ENCODE data around the gene RASGRF2. TPM values are rescaled to one million over a fixed set of nuclear protein-coding genes. Genes with fewer than 3 reads are reported as not detected.

RASGRF2 gene
- total and polyA plus RNA-seq, 2 experiments from 2014 or later: 0.04 TPM; not detected in 1

- TF ChIP-seq EZH2 (IDR thresholded peaks at IDR 0.05; ENCODE audit: insufficient read depth, poor library complexity, severe bottlenecking) (no peak), EZH2phosphoT487 (IDR thresholded peaks at IDR 0.05; ENCODE audit: insufficient read depth, low read depth) (no peak)
- H3K36me3 ChIP-seq (ENCODE audit: low read depth): no peaks in the 10 kb centered on the region
- H3K27me3 ChIP-seq (replicated peaks; ENCODE audit: insufficient read depth): peaks cover 59% of the 10 kb centered on the region
- H3F3A ChIP-seq (ENCODE audit: insufficient read depth): peaks cover 6% of the 10 kb centered on the region; the same call in 1 of the 2 replicates
- no peak overlapping the region for H2AFZ ChIP-seq
- H3K4me3 ChIP-seq: no peak overlapping the region
- H3K4me2 ChIP-seq (ENCODE audit: unreplicated experiment): no peak overlapping the region
- H3K79me2 ChIP-seq (ENCODE audit: insufficient read depth): no peaks in the 10 kb centered on the region
- H3K9me3 ChIP-seq (ENCODE audit: low read depth): no peaks in the 10 kb centered on the region
- H3K9me2 ChIP-seq (ENCODE audit: insufficient read depth): no peaks in the 10 kb centered on the region
- no peak overlapping the region for H3K27ac ChIP-seq
- WGBS, 2 experiments (ENCODE audit: low coverage in 1 of 2, low lambda C conversion rate in 2 of 2, missing lambda C conversion rate in 2 of 2): 94 to 96% methylated on average over 2 of the region's 2 CpGs
- no peaks in the 10 kb centered on the region for H4K20me1 ChIP-seq (ENCODE audit: insufficient read depth)
- no peak for DNase-seq
- in situ Hi-C loops (cut with MboI): no loop called here
- H3K9ac ChIP-seq: no peak overlapping the region
- peaks cover 6% of the 10 kb centered on the region for H3K4me1 ChIP-seq (ENCODE audit: insufficient read depth)
These were observed 2.7 kb downstream of the RASGRF2 start for GRCh38 chr5:80962630-80963520.

DNA sequence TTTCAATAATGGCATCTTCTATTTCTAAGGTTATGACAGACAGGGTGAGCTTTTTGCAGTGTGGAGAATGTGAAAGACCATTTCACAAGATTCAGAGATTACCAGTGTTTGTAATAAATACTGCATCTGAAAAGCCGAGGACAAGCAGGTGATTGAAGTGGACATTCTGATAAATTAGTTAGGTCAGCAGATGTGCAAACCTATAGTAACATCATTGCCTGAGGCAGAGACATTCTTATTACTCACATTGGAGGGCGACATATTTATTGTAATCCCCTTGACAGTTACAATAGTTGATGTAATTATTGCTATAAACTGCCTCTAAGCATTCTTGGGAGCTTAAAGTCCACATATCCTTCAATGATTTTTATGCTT lies 3.3 kb downstream of the RASGRF2 start:
- Histone ChIP-seq H3K9me2 (ENCODE audit: insufficient read depth) (no peaks in the 10 kb centered on the region), H3K9ac (no peak overlapping the region), H3F3A (ENCODE audit: insufficient read depth) (peaks cover 12% of the 10 kb centered on the region; the same call in 1 of the 2 replicates), H3K4me3 (no peak overlapping the region), H3K27ac (no peak overlapping the region), H4K20me1 (ENCODE audit: insufficient read depth) (no peaks in the 10 kb centered on the region), H3K36me3 (ENCODE audit: low read depth) (no peaks in the 10 kb centered on the region), H2AFZ (no peak overlapping the region), H3K9me3 (ENCODE audit: low read depth) (no peaks in the 10 kb centered on the region), H3K27me3 (replicated peaks; ENCODE audit: insufficient read depth) (peaks cover 53% of the 10 kb centered on the region), H3K4me1 (ENCODE audit: insufficient read depth) (peaks cover 10% of the 10 kb centered on the region), H3K4me2 (ENCODE audit: unreplicated experiment) (no peak overlapping the region), H3K79me2 (ENCODE audit: insufficient read depth) (no peaks in the 10 kb centered on the region)
- in situ Hi-C loops (cut with MboI): no loop called here
- TF ChIP-seq EZH2 (IDR thresholded peaks at IDR 0.05; ENCODE audit: insufficient read depth, poor library complexity, severe bottlenecking): no peak
- TF ChIP-seq EZH2phosphoT487 (IDR thresholded peaks at IDR 0.05; ENCODE audit: insufficient read depth, low read depth): no peak
- WGBS, 2 experiments (ENCODE audit: low coverage in 1 of 2, low lambda C conversion rate in 2 of 2, missing lambda C conversion rate in 2 of 2): 84 to 87% methylated on average over 2 of the region's 2 CpGs
- DNase-seq: no peak

DNA sequence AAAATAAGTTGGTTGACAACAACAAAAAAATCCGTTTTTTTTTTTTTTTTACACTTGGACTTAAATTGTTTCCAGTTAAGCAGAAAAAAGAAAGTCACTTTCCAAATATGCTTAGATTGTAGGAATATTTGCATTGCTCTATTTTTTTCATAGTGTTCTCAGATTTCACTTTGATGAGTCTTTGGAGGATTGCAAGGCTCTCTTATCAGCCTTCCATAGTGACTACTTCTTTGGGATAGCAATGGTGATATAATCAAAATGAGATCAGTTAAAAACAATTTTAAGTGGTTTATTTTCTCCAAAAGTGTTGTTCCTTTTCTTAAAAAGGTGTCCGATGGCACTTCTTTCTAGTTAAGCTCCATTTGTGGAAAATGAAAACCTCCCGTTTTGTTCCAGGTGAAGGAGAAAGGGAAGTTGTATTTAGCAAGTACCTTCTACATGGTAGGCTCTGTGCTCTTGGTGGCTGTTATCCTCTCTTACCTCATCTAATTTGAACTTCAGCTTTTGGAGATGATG lies 3.9 kb downstream of the RASGRF2 start:
- no peak overlapping the region for H3K4me2 ChIP-seq (ENCODE audit: unreplicated experiment)

GRCh38 chr5:80964491-80964890 lies 4.3 kb downstream of the RASGRF2 start:
- no peaks in the 10 kb centered on the region for H4K20me1 ChIP-seq (ENCODE audit: insufficient read depth)
- H3K27ac ChIP-seq: no peak overlapping the region
- H3F3A ChIP-seq (ENCODE audit: insufficient read depth): peaks cover 12% of the 10 kb centered on the region; the same call in 1 of the 2 replicates
- no peaks in the 10 kb centered on the region for H3K9me2 ChIP-seq (ENCODE audit: insufficient read depth)
- 43 to 54% methylated on average over 3 of the region's 3 CpGs for WGBS, 2 experiments (ENCODE audit: low coverage in 1 of 2, low lambda C conversion rate in 2 of 2, missing lambda C conversion rate in 2 of 2)
- H3K9ac ChIP-seq: no peak overlapping the region
- no peak for TF ChIP-seq EZH2 (IDR thresholded peaks at IDR 0.05; ENCODE audit: insufficient read depth, poor library complexity, severe bottlenecking)
- TF ChIP-seq EZH2phosphoT487 (IDR thresholded peaks at IDR 0.05; ENCODE audit: insufficient read depth, low read depth): no peak
- H3K27me3 ChIP-seq (replicated peaks; ENCODE audit: insufficient read depth): peaks cover 43% of the 10 kb centered on the region
- no peaks in the 10 kb centered on the region for H3K79me2 ChIP-seq (ENCODE audit: insufficient read depth)
- no peak overlapping the region for H3K4me3 ChIP-seq
- peaks cover 10% of the 10 kb centered on the region for H3K4me1 ChIP-seq (ENCODE audit: insufficient read depth)
- no peak overlapping the region for H2AFZ ChIP-seq
- no peak for DNase-seq
- no peaks in the 10 kb centered on the region for H3K9me3 ChIP-seq (ENCODE audit: low read depth)
- no peak overlapping the region for H3K4me2 ChIP-seq (ENCODE audit: unreplicated experiment)
- in situ Hi-C loops (cut with MboI): no loop called here
- no peaks in the 10 kb centered on the region for H3K36me3 ChIP-seq (ENCODE audit: low read depth)

More for the DNA sequence above, 3.9 kb downstream of the RASGRF2 start:
- DNase-seq: no peak
- in situ Hi-C loops (cut with MboI): no loop called here
- Histone ChIP-seq H3K27me3 (replicated peaks; ENCODE audit: insufficient read depth) (peaks cover 48% of the 10 kb centered on the region), H3F3A (ENCODE audit: insufficient read depth) (peaks cover 12% of the 10 kb centered on the region; the same call in 1 of the 2 replicates), H3K36me3 (ENCODE audit: low read depth) (no peaks in the 10 kb centered on the region), H3K9me3 (ENCODE audit: low read depth) (no peaks in the 10 kb centered on the region), H3K9me2 (ENCODE audit: insufficient read depth) (no peaks in the 10 kb centered on the region), H2AFZ (no peak overlapping the region), H3K9ac (no peak overlapping the region), H4K20me1 (ENCODE audit: insufficient read depth) (no peaks in the 10 kb centered on the region), H3K4me1 (ENCODE audit: insufficient read depth) (peaks cover 10% of the 10 kb centered on the region), H3K4me3 (no peak overlapping the region), H3K27ac (no peak overlapping the region), H3K79me2 (ENCODE audit: insufficient read depth) (no peaks in the 10 kb centered on the region)
- 54 to 56% methylated on average over 3 of the region's 3 CpGs for WGBS, 2 experiments (ENCODE audit: low coverage in 1 of 2, low lambda C conversion rate in 2 of 2, missing lambda C conversion rate in 2 of 2)
- TF ChIP-seq EZH2 (IDR thresholded peaks at IDR 0.05; ENCODE audit: insufficient read depth, poor library complexity, severe bottlenecking): no peak
- no peak for TF ChIP-seq EZH2phosphoT487 (IDR thresholded peaks at IDR 0.05; ENCODE audit: insufficient read depth, low read depth)

Data from GM23248 (cell line).